SK-N-SH (cell line): ENCODE measurements around the gene ZDHHC16. TPM values are rescaled to one million over a fixed set of nuclear protein-coding genes. Genes with fewer than 3 reads are reported as not detected.

Experiments
- CTCF ChIA-PET: fragments of 300-600, 350-600 bp; formaldehyde crosslinking; extraction: SDS; loops from one replicate; lab custom pipeline; 2021; lab: Yijun Ruan, JAX
- POLR2A ChIA-PET: fragments of 350-600 bp; sonication (Branson Sonifier 250); formaldehyde crosslinking; extraction: SDS; loops from one replicate; lab custom pipeline; 2020; ENCODE audit warnings: antibody characterized with exemption, inconsistent platforms; lab: Yijun Ruan, JAX
- DNase-seq: peaks from one replicate; pipeline ENCODE4 v3.0.0; 2012
- H2AFZ ChIP-seq: fragments of 200-600 bp; sonication (generic); 2 replicates; pipeline ENCODE4 v1.8.1; 2016; ENCODE audit warnings: antibody characterized with exemption, mild to moderate bottlenecking, low read depth
- H3F3A ChIP-seq: fragments of 200-600 bp; sonication (generic); replicated peaks from 2 replicates; pipeline ENCODE3; 2016; ENCODE audit warnings: antibody characterized with exemption, mild to moderate bottlenecking; ENCODE audit not compliant: insufficient read depth
- H3K27ac ChIP-seq, 2 experiments: fragments of 200-500 bp in 1 of 2; fragments of 200-600 bp in 1 of 2; sonication (Bioruptor generic) in 1 of 2; sonication (generic), shearing (Covaris generic) in 1 of 2; 2 replicates each; pipeline versions ENCODE4 v1.5.1 to v1.6.1; 2014 to 2016; ENCODE audit warnings: low read depth in 2 of 2, inconsistent platforms in 1 of 2, low read length in 1 of 2, mild to moderate bottlenecking in 1 of 2, mixed read lengths in 1 of 2
- H3K27me3 ChIP-seq: fragments of 200-600 bp; sonication (generic), shearing (Covaris generic); 2 replicates; pipeline ENCODE4 v1.6.1; 2016; ENCODE audit warnings: mixed run types; ENCODE audit not compliant: insufficient read depth
- H3K36me3 ChIP-seq, 2 experiments: fragments of 200-500 bp in 1 of 2; fragments of 200-600 bp in 1 of 2; sonication (Bioruptor generic) in 1 of 2; sonication (generic) in 1 of 2; replicated peaks in 1 of 2; 2 replicates each; pipeline versions ENCODE3 to v1.5.1; 2014 to 2016; ENCODE audit warnings: low read length in 1 of 2, mild to moderate bottlenecking in 1 of 2; ENCODE audit not compliant: insufficient read depth in 2 of 2, control insufficient read depth in 1 of 2
- H3K4me1 ChIP-seq, 2 experiments: fragments of 200-500 bp in 1 of 2; fragments of 200-600 bp in 1 of 2; sonication (Bioruptor generic) in 1 of 2; sonication (generic), shearing (Covaris generic) in 1 of 2; 2 replicates each; pipeline versions ENCODE4 v1.5.1 to v1.6.1; 2014 to 2016; ENCODE audit warnings: low read depth in 1 of 2, low read length in 1 of 2, mixed run types in 1 of 2; ENCODE audit not compliant: insufficient read depth in 2 of 2, control insufficient read depth in 1 of 2
- H3K4me2 ChIP-seq: fragments of 200-600 bp; sonication (generic), shearing (Covaris generic); 2 replicates; pipeline ENCODE4 v1.6.1; 2017; ENCODE audit warnings: mixed run types
- H3K4me3 ChIP-seq, 2 experiments: fragments of 200-500 bp in 1 of 2; fragments of 200-600 bp in 1 of 2; sonication (Bioruptor generic) in 1 of 2; sonication (generic), shearing (Covaris generic) in 1 of 2; 2 replicates each; pipeline versions ENCODE4 v1.5.1 to v1.8.1; 2014 to 2016; ENCODE audit warnings: low read depth in 2 of 2, inconsistent platforms in 1 of 2, low read length in 1 of 2, mild to moderate bottlenecking in 1 of 2, mixed read lengths in 1 of 2, moderate library complexity in 1 of 2
- H3K79me2 ChIP-seq: fragments of 200-600 bp; sonication (generic); 2 replicates; pipeline ENCODE4 v1.8.1; 2017; ENCODE audit warnings: mild to moderate bottlenecking; ENCODE audit not compliant: insufficient read depth
- H3K9ac ChIP-seq: fragments of 200-600 bp; sonication (generic); 2 replicates; pipeline ENCODE4 v1.6.1; 2017; ENCODE audit warnings: mixed run types
- H3K9me2 ChIP-seq: fragments of 200-600 bp; sonication (generic); 2 replicates; pipeline ENCODE4 v1.6.1; 2017; ENCODE audit warnings: mixed run types
- H3K9me3 ChIP-seq: fragments of 200-600 bp; sonication (generic); 2 replicates; pipeline ENCODE4 v1.6.1; 2017; ENCODE audit warnings: mixed run types, mild to moderate bottlenecking, moderate library complexity
- H4K20me1 ChIP-seq: fragments of 200-600 bp; sonication (generic); 2 replicates; pipeline ENCODE4 v1.6.1; 2017; ENCODE audit warnings: mild to moderate bottlenecking, mixed run types; ENCODE audit not compliant: insufficient read depth
- CHD2 ChIP-seq: fragments of 150-350 bp; IDR thresholded peaks from 2 replicates; pipeline ENCODE4 v1.6.1; 2018; ENCODE audit warnings: low read length; ENCODE audit not compliant: partially characterized antibody
- ELF1 ChIP-seq: IDR thresholded peaks from 2 replicates; pipeline ENCODE4 v1.4.0; 2012
- EZH2phosphoT487 ChIP-seq: fragments of 200-600 bp; sonication (generic); IDR thresholded peaks from 2 replicates; pipeline ENCODE4 v1.6.1; 2017; ENCODE audit warnings: low read depth, mixed run types, mild to moderate bottlenecking, antibody characterized with exemption, moderate library complexity, borderline replicate concordance
- FOXM1 ChIP-seq: IDR thresholded peaks from 2 replicates; pipeline ENCODE4 v1.4.0; 2012; ENCODE audit warnings: low read depth, mild to moderate bottlenecking
- MEF2A ChIP-seq: IDR thresholded peaks from 2 replicates; pipeline ENCODE4 v1.4.0; 2012; ENCODE audit warnings: low read depth, borderline replicate concordance
- NRF1 ChIP-seq: IDR thresholded peaks from 2 replicates; pipeline ENCODE4 v1.6.1; 2012; ENCODE audit warnings: low read depth, mild to moderate bottlenecking, low read length
- RAD21 ChIP-seq: IDR thresholded peaks from 2 replicates; pipeline ENCODE4 v1.6.1; 2012; ENCODE audit warnings: mild to moderate bottlenecking, low read length
- RCOR1 ChIP-seq: fragments of 150-350 bp; IDR thresholded peaks from 2 replicates; pipeline ENCODE4 v1.6.1; 2017; ENCODE audit warnings: antibody characterized with exemption, low read length
- SIN3A ChIP-seq: IDR thresholded peaks from 2 replicates; pipeline ENCODE4 v1.6.1; 2012; ENCODE audit warnings: low read depth, mild to moderate bottlenecking, low read length, moderate library complexity, borderline replicate concordance
- SMC3 ChIP-seq: IDR thresholded peaks from 2 replicates; pipeline ENCODE4 v1.6.1; 2012; ENCODE audit warnings: low read depth, low read length, improper control_type of control experiment
- TAF1 ChIP-seq: IDR thresholded peaks from 2 replicates; pipeline ENCODE4 v1.6.1; 2012; ENCODE audit warnings: low read depth, mild to moderate bottlenecking, low read length, moderate library complexity, borderline replicate concordance
- TCF12 ChIP-seq: IDR thresholded peaks from 2 replicates; pipeline ENCODE4 v1.4.0; 2012
- TEAD4 ChIP-seq: IDR thresholded peaks from 2 replicates; pipeline ENCODE4 v1.4.0; 2012; ENCODE audit warnings: mild to moderate bottlenecking, borderline replicate concordance; ENCODE audit not compliant: insufficient read depth
- YY1 ChIP-seq: IDR thresholded peaks from 2 replicates; pipeline ENCODE4 v1.4.0; 2012; ENCODE audit warnings: low read depth, mild to moderate bottlenecking
- WGBS: methylation state at CpG from one replicate; pipeline ENCODE4 v1.1.6; 2017; ENCODE audit warnings: low lambda C conversion rate; 5-methylcytosine and 5-hydroxymethylcytosine counted together
- polyA plus RNA-seq, 3 experiments: library from polyadenylated mRNA; depleted of rRNA; stranded (reverse); fragments of >200 nt; gene quantifications; 2 replicates each; pipeline ENCODE4 v1.2.3, GENCODE V29; 2012
- TF ChIP-seq, protein P1 (sequence below): IDR thresholded peaks from 2 replicates; pipeline ENCODE4 v1.4.0; 2012; ENCODE audit warnings: low read depth, borderline replicate concordance
- TF ChIP-seq, protein P2 (sequence below): fragments of 150-350 bp; IDR thresholded peaks from 2 replicates; pipeline ENCODE4 v1.6.1; 2017; ENCODE audit warnings: antibody characterized with exemption, low read length, low read depth, borderline replicate concordance

Gene ZDHHC16
- polyA plus RNA-seq, 1 of the 3 experiments (the other 2 are of a cell fraction) = 71.5 TPM

GRCh38 chr10:97456686-97457065, 10.7 kb downstream of the ZDHHC16 start:
- Histone ChIP-seq H4K20me1 (0 out of 2 replicates have a peak, but pooled peaks cover 7% of the 10 kb centered on the region), H3K4me1 (no peaks in the 10 kb centered on the region; a peak in 1 of 4 replicates), H2AFZ (no peak overlapping the region), H3K4me2 (no peak overlapping the region), H3K36me3 (peaks cover 52 to 87% of the 10 kb centered on the region in 2 experiments)
- 83% methylated on average over 3 of the region's 3 CpGs for WGBS
- POLR2A ChIA-PET = no interaction called here
- TF ChIP-seq TEAD4 (no peak), CHD2 (no peak), NRF1 (no peak), RCOR1 (no peak), MEF2A (no peak), TCF12 (no peak), YY1 (no peak), EZH2phosphoT487 (no peak), TAF1 (no peak), SIN3A (no peak), SMC3 (no peak), FOXM1 (no peak), ELF1 (no peak), RAD21 (no peak)
- TF ChIP-seq, protein P1, sequence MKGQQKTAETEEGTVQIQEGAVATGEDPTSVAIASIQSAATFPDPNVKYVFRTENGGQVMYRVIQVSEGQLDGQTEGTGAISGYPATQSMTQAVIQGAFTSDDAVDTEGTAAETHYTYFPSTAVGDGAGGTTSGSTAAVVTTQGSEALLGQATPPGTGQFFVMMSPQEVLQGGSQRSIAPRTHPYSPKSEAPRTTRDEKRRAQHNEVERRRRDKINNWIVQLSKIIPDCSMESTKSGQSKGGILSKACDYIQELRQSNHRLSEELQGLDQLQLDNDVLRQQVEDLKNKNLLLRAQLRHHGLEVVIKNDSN = no peak
- TF ChIP-seq, protein P2, sequence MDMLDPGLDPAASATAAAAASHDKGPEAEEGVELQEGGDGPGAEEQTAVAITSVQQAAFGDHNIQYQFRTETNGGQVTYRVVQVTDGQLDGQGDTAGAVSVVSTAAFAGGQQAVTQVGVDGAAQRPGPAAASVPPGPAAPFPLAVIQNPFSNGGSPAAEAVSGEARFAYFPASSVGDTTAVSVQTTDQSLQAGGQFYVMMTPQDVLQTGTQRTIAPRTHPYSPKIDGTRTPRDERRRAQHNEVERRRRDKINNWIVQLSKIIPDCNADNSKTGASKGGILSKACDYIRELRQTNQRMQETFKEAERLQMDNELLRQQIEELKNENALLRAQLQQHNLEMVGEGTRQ = no peak
- TF ChIP-seq, all 33 proteins: peak for 0
- H3K27me3 ChIP-seq = no peaks in the 10 kb centered on the region
- H3K27ac ChIP-seq = no peak overlapping the region
- no peak overlapping the region for H3K9ac ChIP-seq
- H3K9me2 ChIP-seq = no peaks in the 10 kb centered on the region
- H3K4me3 ChIP-seq = no peak overlapping the region
- DNase-seq = no peak
- H3K9me3 ChIP-seq = no peaks in the 10 kb centered on the region
- peaks cover 5% of the 10 kb centered on the region for H3F3A ChIP-seq
- CTCF ChIA-PET = interaction anchor here (0.9 to 2.6 kb wide), 4 partner anchors 8 to 246 kb away, joined by 3 to 8 read pairs (median 5); no protein-coding TSS in a partner anchor
- peaks cover 36% of the 10 kb centered on the region; the same call in 1 of the 2 replicates for H3K79me2 ChIP-seq

DNA sequence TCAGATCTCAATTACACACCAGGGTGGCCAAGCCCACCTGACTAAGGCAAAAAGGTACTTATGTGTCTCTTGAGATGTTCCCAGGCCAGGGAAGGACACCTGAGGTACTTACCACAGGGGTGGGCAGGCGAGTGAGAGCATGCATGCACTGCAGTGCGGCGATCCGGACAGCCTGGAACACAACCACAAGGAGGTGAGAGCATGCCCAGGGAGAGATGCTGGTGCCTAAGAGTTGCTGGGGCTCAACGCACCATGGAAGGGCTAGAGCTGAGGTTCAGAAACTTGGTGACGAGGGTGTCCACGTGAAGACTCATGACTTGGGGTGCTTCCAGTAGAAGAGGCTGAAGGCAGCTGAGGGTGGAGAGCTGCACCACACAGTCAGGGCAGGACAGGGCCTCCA, 13.1 kb downstream of the ZDHHC16 start:
- no peaks in the 10 kb centered on the region for H3K9me2 ChIP-seq
- H3K27me3 ChIP-seq = no peaks in the 10 kb centered on the region
- H3K9me3 ChIP-seq = no peaks in the 10 kb centered on the region
- H4K20me1 ChIP-seq = 0 out of 2 replicates have a peak, but pooled peaks cover 6% of the 10 kb centered on the region
- no peak for DNase-seq
- POLR2A ChIA-PET = interaction anchor here (0.6 to 1.1 kb wide), 2 partner anchors 22 to 91 kb away, joined by 3 read pairs; no protein-coding TSS in a partner anchor
- peaks cover 13% of the 10 kb centered on the region; the same call in 1 of the 2 replicates for H3K79me2 ChIP-seq
- TF ChIP-seq, protein P2 = no peak
- no peak for TF ChIP-seq TCF12
- H3K4me2 ChIP-seq = no peak overlapping the region
- H3F3A ChIP-seq = peaks cover 14% of the 10 kb centered on the region
- no peak overlapping the region for H3K27ac ChIP-seq
- WGBS = 96% methylated on average over 7 of the region's 7 CpGs
- H3K4me1 ChIP-seq = no peaks in the 10 kb centered on the region; a peak in 1 of 4 replicates
- no peak overlapping the region for H2AFZ ChIP-seq
- no peak overlapping the region for H3K9ac ChIP-seq
- no peak overlapping the region for H3K4me3 ChIP-seq
- CTCF ChIA-PET = interaction anchor here (1.0 to 1.2 kb wide), 2 partner anchors 13 to 95 kb away, joined by 4 to 5 read pairs; no protein-coding TSS in a partner anchor
- peaks cover 65 to 84% of the 10 kb centered on the region in 2 experiments for H3K36me3 ChIP-seq
